Fibroblast of gingiva (primary cell): ENCODE data around the gene LIPN.

Source experiments
- DNase-seq: peaks from one replicate; pipeline ENCODE4 v3.0.0-alpha.2; 2011; ENCODE audit warnings: low read depth

LIPN gene

GRCh38 chr10:88783724-88784123 lies 23.9 kb downstream of the LIPN start:
- DNase-seq = no peak

GRCh38 chr10:88786032-88786770 lies 26.4 kb downstream of the LIPN start:
- no peak for DNase-seq

DNA sequence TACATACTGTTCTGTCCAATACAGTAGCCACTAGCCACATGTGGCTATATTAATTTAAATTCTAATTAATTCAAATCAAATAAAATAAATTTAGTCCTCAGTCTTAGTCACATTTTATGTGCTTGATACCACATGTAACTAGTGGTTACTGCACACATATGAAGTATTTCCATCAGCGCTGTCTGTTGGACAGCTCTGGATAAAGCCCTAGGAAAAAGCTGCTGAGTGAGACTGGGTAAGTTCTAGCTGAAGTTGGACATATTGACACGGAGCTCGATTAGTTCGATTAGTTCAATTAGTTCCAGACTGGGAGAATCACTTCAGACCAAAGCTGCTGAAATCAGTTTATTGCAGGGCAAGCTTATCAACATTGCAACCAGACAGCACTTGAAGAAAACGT lies 27.6 kb downstream of the LIPN start:
- no peak for DNase-seq

GRCh38 chr10:88788924-88789323 lies 29.1 kb downstream of the LIPN start:
- no peak for DNase-seq

DNA sequence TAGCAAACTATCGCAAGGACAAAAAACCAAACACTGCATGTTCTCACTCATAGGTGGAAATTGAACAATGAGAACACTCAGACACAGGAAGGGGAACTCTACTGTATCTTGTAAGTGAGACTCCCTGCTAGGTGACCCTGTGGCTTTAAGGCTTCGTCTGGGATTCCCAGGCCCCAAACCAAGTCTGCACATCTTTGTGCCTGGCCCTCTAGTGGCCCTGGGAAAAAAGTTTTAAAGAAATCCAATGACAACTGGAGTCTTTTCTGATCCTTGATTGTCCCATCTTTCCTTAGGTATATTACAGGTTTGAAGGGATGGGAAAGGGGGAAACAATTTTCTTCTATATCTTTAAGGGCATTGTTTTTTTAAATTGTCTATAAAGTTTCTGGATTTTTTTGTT lies 32.1 kb downstream of the LIPN start:
- no peak for DNase-seq

DNA sequence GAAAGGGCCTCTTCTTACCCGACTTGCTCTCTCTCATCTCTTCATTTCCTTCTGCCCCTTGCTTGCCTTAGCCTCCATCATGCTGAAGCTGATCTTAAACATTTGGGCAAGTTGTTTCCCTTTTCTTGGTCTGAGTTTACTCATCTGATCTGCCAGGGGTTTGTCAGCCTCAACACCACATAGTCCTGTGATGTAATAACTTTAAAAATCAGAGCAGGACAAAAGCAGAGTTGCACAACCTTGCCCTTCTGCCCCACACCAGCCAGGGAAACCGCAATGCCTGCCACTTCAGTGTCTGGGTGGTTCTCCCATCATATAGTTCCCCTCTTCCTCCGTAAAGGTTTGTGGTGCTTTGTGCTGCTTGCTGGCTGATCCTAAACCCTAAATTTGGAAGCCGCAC lies 32.8 kb downstream of the LIPN start:
- peak; percentile 71 for DNase-seq

GRCh38 chr10:88793712-88794299 lies 34.0 kb downstream of the LIPN start:
- peak; percentile 38 for DNase-seq

GRCh38 chr10:88794731-88795130 lies 34.9 kb downstream of the LIPN start:
- peak; percentile 89 for DNase-seq

DNA sequence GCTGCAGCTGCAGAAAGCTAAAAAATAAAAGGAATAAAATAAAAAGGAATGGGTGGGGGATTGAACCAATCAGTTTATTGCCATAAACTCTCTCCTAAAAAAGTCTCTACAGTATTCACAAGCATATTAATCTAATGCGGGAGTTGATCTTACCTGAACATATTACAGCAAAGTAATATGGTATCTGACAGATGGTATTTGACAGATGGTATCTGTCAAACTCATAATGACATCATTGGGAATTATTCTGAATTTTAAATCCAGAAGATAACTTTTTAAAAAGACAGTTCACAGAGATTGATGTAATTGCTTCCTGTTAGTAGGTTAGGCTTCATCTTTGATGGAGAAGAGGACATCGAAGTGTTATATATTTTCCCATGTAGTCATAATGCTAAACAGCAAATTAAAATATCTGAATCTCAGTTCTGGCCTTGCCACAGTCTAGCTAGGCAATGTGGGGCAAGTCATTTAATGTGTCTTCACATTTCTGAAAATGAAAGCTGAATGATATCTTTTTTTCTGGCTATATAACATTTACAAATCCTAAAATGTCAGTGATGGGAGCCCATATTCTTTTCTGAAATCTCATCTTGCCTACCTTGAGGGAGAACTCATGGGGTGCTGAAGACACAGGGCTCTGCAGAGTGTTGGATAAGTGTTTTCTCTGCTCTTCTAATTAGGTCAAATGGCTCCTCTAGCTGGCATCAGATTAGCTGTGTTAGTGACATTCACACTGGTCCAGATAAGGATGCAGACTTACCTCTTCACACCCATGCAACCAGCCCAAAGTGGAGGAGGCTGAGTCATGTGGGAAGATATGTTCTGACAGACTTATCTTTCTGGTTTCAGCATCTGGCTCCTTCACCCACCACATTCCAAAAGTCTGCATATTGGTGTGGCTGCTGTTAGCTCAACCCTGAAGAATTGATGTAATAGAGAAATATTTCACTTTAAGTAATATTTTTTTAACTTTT lies 40.6 kb downstream of the LIPN start:
- DNase-seq = no peak

- peak; percentile 24 for DNase-seq
Observed at GRCh38 chr10:88802523-88803285, 42.9 kb downstream of the LIPN start, which contains the start of gene LIPM. LIPM (plus strand) TSS chr10:88802730; CDS start chr10:88802897, 167 bp downstream.

DNA sequence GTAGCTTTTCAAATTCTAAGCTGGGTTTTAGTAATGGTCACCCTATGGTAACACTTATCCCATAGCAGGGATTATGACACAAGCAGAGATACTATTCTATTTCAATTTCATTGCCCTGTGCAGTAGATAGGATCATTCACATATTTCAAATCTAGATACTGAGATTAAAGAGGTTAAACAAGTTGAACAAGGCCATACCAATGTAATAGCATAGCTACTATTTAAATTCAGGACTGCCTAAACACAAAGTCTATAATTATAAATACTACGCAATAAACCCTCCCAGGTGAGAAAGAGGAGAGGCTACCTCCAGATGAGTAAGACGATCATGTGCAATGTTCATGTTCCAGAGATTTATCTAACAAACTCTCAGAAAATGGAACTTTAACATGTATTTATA lies 43.8 kb downstream of the LIPN start:
- no peak for DNase-seq

DNA sequence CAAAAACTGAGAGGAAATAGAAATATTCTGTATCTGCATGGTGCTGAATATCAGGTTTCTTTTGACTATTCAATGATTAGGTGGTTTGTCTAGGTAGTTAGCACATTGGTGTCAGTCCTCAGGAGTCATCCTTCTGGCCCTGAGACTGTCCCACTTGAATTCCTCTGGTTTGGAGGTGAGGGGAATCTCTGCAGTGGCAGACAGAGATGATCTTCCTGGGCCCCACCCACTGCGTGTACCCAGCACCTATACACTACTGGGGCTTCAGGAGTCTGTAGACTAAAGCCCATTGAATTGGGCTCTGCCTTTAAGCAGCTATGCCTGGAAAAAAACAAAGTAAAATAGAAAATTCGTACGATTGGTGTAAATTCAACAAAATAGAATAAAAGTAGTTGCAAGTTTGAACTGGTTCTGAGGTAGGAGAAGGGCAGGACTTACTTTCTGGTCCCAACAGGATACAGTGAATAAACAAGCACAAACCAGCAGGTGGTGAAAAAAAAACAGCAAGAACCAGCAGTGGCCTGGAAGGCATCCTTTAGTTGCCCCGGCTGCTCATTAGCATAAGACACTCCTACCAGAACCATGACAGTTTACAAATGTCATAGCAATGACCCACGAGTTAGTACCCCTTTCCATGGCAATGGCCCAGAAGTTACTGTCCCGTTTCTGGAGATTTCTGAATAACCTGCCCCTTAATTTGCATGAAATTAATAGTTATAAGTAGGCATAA lies 44.4 kb downstream of the LIPN start:
- no peak for DNase-seq

- no peak for DNase-seq
Observed at GRCh38 chr10:88805361-88805760, 45.5 kb downstream of the LIPN start.

- no peak for DNase-seq
Observed at GRCh38 chr10:88805924-88806323, 46.1 kb downstream of the LIPN start.

DNA sequence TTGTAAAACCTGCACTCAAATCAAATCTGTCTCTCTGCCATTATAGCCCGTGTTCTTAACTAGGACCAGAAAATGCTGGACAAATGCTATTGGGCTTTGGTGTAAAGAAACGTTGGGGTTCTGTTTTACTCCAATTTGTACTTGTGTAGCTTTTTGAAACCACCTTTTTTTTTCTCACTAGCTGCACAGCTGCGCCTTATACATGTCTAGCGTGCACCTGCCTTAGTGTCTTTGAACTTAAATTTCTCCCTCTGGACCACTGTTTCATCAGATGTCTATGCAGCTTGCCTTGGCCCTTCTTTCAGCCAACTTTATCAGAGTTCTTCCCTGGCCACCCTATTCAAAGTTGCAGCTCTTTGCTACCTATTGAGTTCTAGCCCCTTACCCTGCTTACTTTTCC lies 49.8 kb downstream of the LIPN start:
- DNase-seq = no peak

DNA sequence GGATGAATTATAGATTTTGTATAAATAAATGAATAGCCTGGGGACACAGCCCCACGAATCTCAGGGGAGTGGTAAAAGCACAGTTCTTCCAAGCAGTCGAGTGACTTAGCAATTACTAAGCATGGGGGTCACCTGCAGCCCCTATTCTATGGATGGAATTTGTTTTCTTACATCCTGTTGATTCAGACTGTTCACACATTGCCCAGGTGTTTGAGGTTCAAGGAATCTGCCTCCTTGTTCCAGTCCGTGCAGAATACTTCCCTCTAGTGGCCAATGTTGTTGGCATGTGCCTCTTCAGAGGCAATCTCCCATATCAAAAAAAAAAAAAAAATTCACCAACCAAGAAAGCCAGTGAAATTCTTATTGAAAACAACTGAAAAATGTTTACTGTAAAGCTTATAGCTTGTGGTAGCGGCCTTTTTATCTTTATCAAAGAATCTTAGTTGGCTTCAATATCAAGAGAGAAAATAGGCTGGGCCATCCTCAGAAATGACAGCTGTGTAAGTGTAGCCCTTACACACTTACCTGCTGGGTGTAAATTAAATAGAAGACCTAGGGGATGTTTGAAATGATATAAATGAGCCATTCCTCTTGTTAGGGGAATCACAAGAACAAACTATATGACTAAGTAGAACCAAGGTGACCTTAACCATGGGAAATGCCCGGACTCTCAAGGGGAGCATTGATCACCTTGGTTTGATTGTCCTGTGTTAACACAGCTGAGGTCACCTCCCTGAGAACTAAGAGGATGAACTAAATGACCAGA lies 50.6 kb downstream of the LIPN start:
- peak; percentile 63 for DNase-seq

DNA sequence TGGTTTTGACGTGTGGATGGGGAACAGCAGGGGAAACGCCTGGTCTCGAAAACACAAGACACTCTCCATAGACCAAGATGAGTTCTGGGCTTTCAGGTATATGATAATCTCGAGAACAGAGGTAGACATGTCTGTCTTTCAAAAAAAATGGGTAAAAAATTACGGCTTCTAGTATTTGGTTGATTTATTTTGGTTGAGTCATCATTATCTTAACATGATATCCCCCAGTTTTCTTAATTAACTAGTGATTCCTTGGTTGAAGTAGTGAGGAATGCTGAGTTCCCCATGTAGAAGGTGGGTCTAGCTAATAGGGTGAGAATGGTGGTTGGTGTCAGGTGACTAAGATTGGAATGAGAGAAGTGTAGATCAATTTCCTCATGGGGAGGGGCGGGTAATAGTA lies 53.4 kb downstream of the LIPN start:
- DNase-seq = no peak

DNA sequence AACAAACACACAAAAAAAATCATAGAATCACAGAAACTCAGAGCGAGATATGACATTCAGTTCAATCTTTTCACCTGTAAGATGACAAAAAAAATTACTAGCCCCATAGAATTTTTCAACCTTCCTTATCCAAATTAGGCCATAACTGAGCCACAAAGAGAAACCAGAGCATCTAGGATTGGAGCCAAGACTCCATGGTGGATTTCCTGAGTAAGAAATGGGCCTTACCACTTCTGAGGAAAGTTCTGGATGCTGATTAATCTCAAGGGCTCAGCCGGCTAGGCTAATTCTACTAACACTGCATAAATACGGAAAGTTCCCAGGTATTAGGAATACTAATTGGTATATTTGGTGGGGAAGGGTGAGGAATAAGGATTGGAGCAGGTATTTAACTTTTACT lies 59.5 kb downstream of the LIPN start:
- DNase-seq = no peak

- DNase-seq = peak; percentile 82
Observed at GRCh38 chr10:88820748-88821401, 61.1 kb downstream of the LIPN start.

- no peak for DNase-seq
Observed at GRCh38 chr10:88826388-88826787, 66.6 kb downstream of the LIPN start.
